Tibial nerve (tissue), 3 donors: ENCODE data around the gene TRPV6.

ENCODE experiments used
- POLR2A ChIP-seq, 2 donors: fragments of 450-650 bp; IDR thresholded peaks; one replicate each; pipeline ENCODE4 v1.6.1; 2017; ENCODE audit warnings: antibody characterized with exemption in 2 of 2, mild to moderate bottlenecking in 2 of 2, moderate library complexity in 2 of 2
- TF ChIP-seq, protein P1 (sequence below), 5 experiments: fragments of 200-600 bp in 3 of 5; fragments of 450-650 bp in 2 of 5; sonication (generic) in 3 of 5; IDR thresholded peaks; one replicate each; pipeline ENCODE4 v1.5.1; 2016 to 2019; ENCODE audit warnings: antibody characterized with exemption in 5 of 5, mild to moderate bottlenecking in 3 of 5, moderate library complexity in 2 of 5

DNA sequence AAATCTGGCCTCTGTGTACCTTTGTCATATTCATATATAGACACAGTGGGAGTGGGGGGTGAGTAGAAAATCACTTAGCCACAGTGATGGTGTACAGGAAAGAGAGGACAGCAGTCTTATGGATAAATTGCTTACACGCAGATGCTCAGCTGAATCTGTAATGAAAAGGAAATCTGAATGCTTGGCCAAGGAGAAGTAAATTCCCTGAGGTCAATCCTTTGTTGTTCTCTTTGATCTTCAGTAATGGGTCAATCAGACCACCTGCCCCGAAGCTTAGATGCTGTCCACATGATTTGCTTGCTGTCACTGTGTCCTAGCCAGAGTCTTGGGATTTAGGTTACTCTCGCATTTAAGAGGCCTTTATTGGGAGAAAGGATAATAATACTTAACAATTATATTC, 49.1 kb downstream of the TRPV6 start:
- TF ChIP-seq, protein P1, sequence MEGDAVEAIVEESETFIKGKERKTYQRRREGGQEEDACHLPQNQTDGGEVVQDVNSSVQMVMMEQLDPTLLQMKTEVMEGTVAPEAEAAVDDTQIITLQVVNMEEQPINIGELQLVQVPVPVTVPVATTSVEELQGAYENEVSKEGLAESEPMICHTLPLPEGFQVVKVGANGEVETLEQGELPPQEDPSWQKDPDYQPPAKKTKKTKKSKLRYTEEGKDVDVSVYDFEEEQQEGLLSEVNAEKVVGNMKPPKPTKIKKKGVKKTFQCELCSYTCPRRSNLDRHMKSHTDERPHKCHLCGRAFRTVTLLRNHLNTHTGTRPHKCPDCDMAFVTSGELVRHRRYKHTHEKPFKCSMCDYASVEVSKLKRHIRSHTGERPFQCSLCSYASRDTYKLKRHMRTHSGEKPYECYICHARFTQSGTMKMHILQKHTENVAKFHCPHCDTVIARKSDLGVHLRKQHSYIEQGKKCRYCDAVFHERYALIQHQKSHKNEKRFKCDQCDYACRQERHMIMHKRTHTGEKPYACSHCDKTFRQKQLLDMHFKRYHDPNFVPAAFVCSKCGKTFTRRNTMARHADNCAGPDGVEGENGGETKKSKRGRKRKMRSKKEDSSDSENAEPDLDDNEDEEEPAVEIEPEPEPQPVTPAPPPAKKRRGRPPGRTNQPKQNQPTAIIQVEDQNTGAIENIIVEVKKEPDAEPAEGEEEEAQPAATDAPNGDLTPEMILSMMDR (IDR thresholded peaks at IDR 0.05), result no peak
- no peak for TF ChIP-seq POLR2A (IDR thresholded peaks at IDR 0.05)
